ENCODE data around the gene MITF.

DNA sequence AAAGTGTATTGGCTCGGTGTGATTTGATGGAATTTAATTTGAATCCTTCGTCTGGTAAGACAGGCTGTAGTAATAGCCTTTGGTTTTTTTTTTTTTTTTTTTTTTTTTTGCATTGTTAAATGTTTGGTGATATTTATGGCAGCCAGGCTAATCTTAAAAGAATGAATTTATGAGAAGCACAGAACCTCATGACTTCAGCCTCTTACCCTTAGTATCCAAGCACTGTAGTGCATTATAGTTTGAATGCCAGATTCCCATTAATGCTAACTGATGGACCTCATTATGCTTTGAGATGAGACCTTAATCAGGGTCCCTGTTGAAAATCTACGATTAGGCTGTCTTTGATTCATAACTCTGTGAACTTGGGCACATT, 149.7 kb downstream of the MITF start:
- TF ChIP-seq POLR2A (IDR thresholded peaks at IDR 0.05) (no peak), CTCF (IDR thresholded peaks at IDR 0.05) (no peak)
